SK-N-MC (cell line): ENCODE results near the gene SLC39A13.

Experiments used
- EZH2 ChIP-seq: fragments of 200-600 bp; sonication (generic); IDR thresholded peaks from one replicate; pipeline ENCODE4 v1.6.1; 2017; ENCODE audit warnings: antibody characterized with exemption
- POLR2AphosphoS5 ChIP-seq: IDR thresholded peaks from 2 replicates; pipeline ENCODE4 v1.6.1; 2012; ENCODE audit warnings: mild to moderate bottlenecking, low read depth, low read length, borderline replicate concordance

DNA sequence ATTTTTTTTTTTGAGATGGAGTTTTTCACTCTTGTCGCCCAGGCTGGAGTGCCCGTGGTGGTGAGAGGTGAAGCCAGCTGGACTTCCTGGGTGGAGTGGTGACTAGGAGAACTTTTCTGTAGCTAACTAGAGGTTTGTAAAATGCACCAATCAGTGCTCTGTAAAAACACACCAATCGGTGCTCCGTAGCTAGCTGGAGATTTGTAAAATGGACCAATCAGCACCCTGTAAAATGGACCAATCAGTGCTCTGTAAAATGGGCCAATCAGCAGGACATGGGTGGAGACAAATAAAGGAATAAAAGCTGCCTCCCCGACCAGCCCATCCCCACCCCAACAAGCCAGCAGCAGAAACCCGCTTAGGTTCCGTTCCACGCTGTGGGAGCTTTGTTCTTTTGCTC, 45.0 kb downstream of the SLC39A13 start:
- TF ChIP-seq EZH2, result no peak
- TF ChIP-seq POLR2AphosphoS5, result no peak
